Ascending aorta (tissue), 2 donors: ENCODE measurements around the gene PTGES2. TPM values are rescaled to one million over a fixed set of nuclear protein-coding genes. Genes with fewer than 3 reads are reported as not detected.
"Not testable (repeated sequence)": the region's sequence is repeated elsewhere in the genome, so short reads cannot be mapped to it uniquely, and the experiment has no call there.

Experiments used
- DNase-seq, 2 donors: peaks; one replicate each; pipeline ENCODE4 v3.0.0-alpha.2; 2019; ENCODE audit warnings: low spot score in 2 of 2
- H3K27ac ChIP-seq, 2 donors: fragments of 200-600 bp; sonication (generic); one replicate each; pipeline ENCODE4 v1.5.1; 2016 to 2017; ENCODE audit warnings: mild to moderate bottlenecking in 1 of 2
- H3K27me3 ChIP-seq: fragments of 200-600 bp; sonication (generic); one replicate; pipeline ENCODE4 v1.5.1; 2017
- H3K36me3 ChIP-seq, 2 donors: fragments of 200-600 bp; sonication (generic); one replicate each; pipeline ENCODE4 v1.5.1; 2016
- H3K4me1 ChIP-seq, 2 donors: fragments of 200-600 bp; sonication (generic); one replicate each; pipeline ENCODE4 v1.5.1; 2016 to 2017; ENCODE audit warnings: mild to moderate bottlenecking in 1 of 2
- H3K4me3 ChIP-seq, 2 donors: fragments of 200-600 bp; sonication (generic); one replicate each; pipeline ENCODE4 v1.5.1; 2016 to 2017; ENCODE audit warnings: mild to moderate bottlenecking in 1 of 2
- H3K9me3 ChIP-seq, 2 donors: fragments of 200-600 bp; sonication (generic); one replicate each; pipeline ENCODE4 v1.5.1; 2016
- CTCF ChIP-seq, 3 experiments: fragments of 200-600 bp in 2 of 3; fragments of 450-650 bp in 1 of 3; sonication (generic) in 2 of 3; IDR thresholded peaks; one replicate each; pipeline ENCODE4 v1.5.1; 2016 to 2019; ENCODE audit warnings: antibody characterized with exemption in 3 of 3, mild to moderate bottlenecking in 1 of 3, moderate library complexity in 1 of 3
- intact Hi-C: fragments of 100-400 bp; cut with DNase I; formaldehyde crosslinking; loops from one replicate; pipeline ENCODE4 v1.15.1; 2023
- total RNA-seq: library from RNA; depleted of rRNA; stranded (reverse); fragments of >200 nt; gene quantifications from one replicate; pipeline ENCODE4 v1.1.0, GENCODE V29; 2016

PTGES2 gene
- total RNA-seq, 1 donor from 2014 or later: 97.2 TPM

GRCh38 chr9:128078504-128079434 lies 48.8 kb downstream of the PTGES2 start:
- H3K36me3 ChIP-seq: no peaks in the 10 kb centered on the region
- no peak for TF ChIP-seq CTCF (IDR thresholded peaks at IDR 0.05)
- DNase-seq: no peak
- no peak overlapping the region for H3K27ac ChIP-seq
- no peaks in the 10 kb centered on the region for H3K27me3 ChIP-seq
- no peaks in the 10 kb centered on the region for H3K9me3 ChIP-seq
- intact Hi-C loops: no loop called here
- peaks cover 7 to 26% of the 10 kb centered on the region in 2 donors for H3K4me1 ChIP-seq
- H3K4me3 ChIP-seq: no peak overlapping the region

- no peaks in the 10 kb centered on the region for H3K9me3 ChIP-seq
- peaks cover 13 to 34% of the 10 kb centered on the region in 2 donors for H3K4me1 ChIP-seq
- H3K27me3 ChIP-seq: no peaks in the 10 kb centered on the region
- no peaks in the 10 kb centered on the region for H3K36me3 ChIP-seq
- no peak overlapping the region for H3K4me3 ChIP-seq
- TF ChIP-seq CTCF (IDR thresholded peaks at IDR 0.05): no peak
- DNase-seq: no peak
- no peak overlapping the region for H3K27ac ChIP-seq
- intact Hi-C loops: no loop called here
Measured at GRCh38 chr9:128077847-128078503, 49.6 kb downstream of the PTGES2 start.

- TF ChIP-seq CTCF (IDR thresholded peaks at IDR 0.05): no peak
- Histone ChIP-seq H3K36me3 (no peaks in the 10 kb centered on the region), H3K27me3 (no peaks in the 10 kb centered on the region), H3K4me1 (peaks cover 19 to 43% of the 10 kb centered on the region in 2 donors), H3K4me3 (peak overlapping the region; percentile 3 to 9), H3K9me3 (no peaks in the 10 kb centered on the region), H3K27ac (peak overlapping the region; percentile 95 to 97)
- no peak for DNase-seq
- intact Hi-C loops: no loop called here
Measured at GRCh38 chr9:128073253-128073886, 54.2 kb downstream of the PTGES2 start.

- Histone ChIP-seq H3K27ac (peak overlapping the region; percentile 95 to 97), H3K27me3 (no peaks in the 10 kb centered on the region), H3K4me3 (peak overlapping the region; percentile 3 to 9), H3K36me3 (no peaks in the 10 kb centered on the region), H3K4me1 (peaks cover 19 to 40% of the 10 kb centered on the region in 2 donors), H3K9me3 (no peaks in the 10 kb centered on the region)
- peak; percentile 60 to 96 for DNase-seq
- TF ChIP-seq CTCF (IDR thresholded peaks at IDR 0.05): no peak
- intact Hi-C loops: loop anchor here (1.0 kb wide), 1 partner anchor 22 kb away; no protein-coding TSS in a partner anchor
Measured at GRCh38 chr9:128072144-128073021, 55.1 kb downstream of the PTGES2 start.

GRCh38 chr9:128071475-128071874 lies 56.1 kb downstream of the PTGES2 start:
- DNase-seq, H3K36me3 ChIP-seq, intact Hi-C loops, H3K27me3 ChIP-seq, H3K9me3 ChIP-seq: not testable (repeated sequence)
- peaks cover 23 to 44% of the 10 kb centered on the region in 2 donors for H3K4me1 ChIP-seq
- peak overlapping the region; percentile 12 to 38 for H3K4me3 ChIP-seq
- H3K27ac ChIP-seq: peak overlapping the region; percentile 95 to 97
